Transverse colon (tissue), 4 donors: ENCODE measurements around the gene CST9. TPM values are rescaled to one million over a fixed set of nuclear protein-coding genes. Genes with fewer than 3 reads are reported as not detected.

Source experiments
- DNase-seq: peaks from one replicate; pipeline ENCODE4 v3.0.0-alpha.2; 2019
- H3K27ac ChIP-seq, 4 donors: fragments of 200-600 bp; sonication (generic); 2 replicates each; pipeline ENCODE4 v1.5.1; 2016 to 2018; ENCODE audit warnings: inconsistent platforms in 4 of 4
- H3K27me3 ChIP-seq: fragments of 200-600 bp; sonication (generic); 2 replicates; pipeline ENCODE4 v1.5.1; 2017; ENCODE audit warnings: inconsistent platforms
- H3K36me3 ChIP-seq, 4 donors: fragments of 200-600 bp; sonication (generic); 2 replicates each; pipeline ENCODE4 v1.5.1; 2017 to 2019; ENCODE audit warnings: inconsistent platforms in 4 of 4
- H3K4me1 ChIP-seq, 4 donors: fragments of 200-600 bp; sonication (generic); 2 replicates each; pipeline ENCODE4 v1.5.1; 2017 to 2020; ENCODE audit warnings: inconsistent platforms in 4 of 4
- H3K4me3 ChIP-seq, 4 donors: fragments of 200-600 bp; sonication (generic); 1 replicate in 1 of 4; 2 replicates in 3 of 4; pipeline versions ENCODE4 v1.5.1 to v1.6.1; 2017 to 2019; ENCODE audit warnings: inconsistent platforms in 4 of 4
- H3K9me3 ChIP-seq, 2 donors: fragments of 200-600 bp; sonication (generic); 2 replicates each; pipeline ENCODE4 v1.5.1; 2017 to 2019; ENCODE audit warnings: inconsistent platforms in 2 of 2
- EP300 ChIP-seq: sonication (generic); formaldehyde crosslinking; IDR thresholded peaks from one replicate; pipeline ENCODE4 v1.6.1; 2017; ENCODE audit warnings: antibody characterized with exemption, low read depth
- POLR2A ChIP-seq: fragments of 450-650 bp; IDR thresholded peaks from one replicate; pipeline ENCODE4 v1.6.1; 2016; ENCODE audit warnings: antibody characterized with exemption, mild to moderate bottlenecking, moderate library complexity
- POLR2AphosphoS5 ChIP-seq, 3 donors: sonication (generic); formaldehyde crosslinking; IDR thresholded peaks; one replicate each; pipeline ENCODE4 v1.6.1; 2016; ENCODE audit warnings: antibody characterized with exemption in 3 of 3
- WGBS, 2 donors: methylation state at CpG; one replicate each; pipeline ENCODE4 v1.1.5; 2018; ENCODE audit warnings: low coverage in 1 of 2; 5-methylcytosine and 5-hydroxymethylcytosine counted together
- in situ Hi-C, 4 donors: fragments of 200-750 bp; cut with MboI; loops; one replicate each; pipeline versions ENCODE4 v1.15.0 to v1.15.1; 2017; ENCODE audit warnings: low sequenced_read_pairs in 3 of 4, low pct_ligation_motif_present in 1 of 4, low pct_unique_long_range_greater_than_20kb in 1 of 4
- intact Hi-C: fragments of 100-400 bp; cut with DNase I; formaldehyde crosslinking; loops from one replicate; pipeline ENCODE4 v1.15.1; 2023; ENCODE audit warnings: low total_unique reads
- total RNA-seq, 4 donors: library from RNA; depleted of rRNA; stranded (reverse); fragments of >200 nt; gene quantifications; one replicate each; pipeline ENCODE4 v1.1.0, GENCODE V29; 2016
- TF ChIP-seq, protein P1 (sequence below), 5 experiments: fragments of 200-600 bp in 3 of 5; fragments of 450-650 bp in 2 of 5; sonication (generic) in 3 of 5; IDR thresholded peaks; 1 replicate in 2 of 5; 2 replicates in 3 of 5; pipeline ENCODE4 v1.5.1; 2016 to 2017; ENCODE audit warnings: antibody characterized with exemption in 5 of 5, inconsistent platforms in 3 of 5, mild to moderate bottlenecking in 2 of 5, moderate library complexity in 1 of 5

CST9 gene, protein sequence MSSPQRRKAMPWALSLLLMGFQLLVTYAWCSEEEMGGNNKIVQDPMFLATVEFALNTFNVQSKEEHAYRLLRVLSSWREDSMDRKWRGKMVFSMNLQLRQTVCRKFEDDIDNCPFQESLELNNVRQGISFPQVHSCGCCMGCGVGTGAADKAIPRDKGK
- not detected for total RNA-seq

DNA sequence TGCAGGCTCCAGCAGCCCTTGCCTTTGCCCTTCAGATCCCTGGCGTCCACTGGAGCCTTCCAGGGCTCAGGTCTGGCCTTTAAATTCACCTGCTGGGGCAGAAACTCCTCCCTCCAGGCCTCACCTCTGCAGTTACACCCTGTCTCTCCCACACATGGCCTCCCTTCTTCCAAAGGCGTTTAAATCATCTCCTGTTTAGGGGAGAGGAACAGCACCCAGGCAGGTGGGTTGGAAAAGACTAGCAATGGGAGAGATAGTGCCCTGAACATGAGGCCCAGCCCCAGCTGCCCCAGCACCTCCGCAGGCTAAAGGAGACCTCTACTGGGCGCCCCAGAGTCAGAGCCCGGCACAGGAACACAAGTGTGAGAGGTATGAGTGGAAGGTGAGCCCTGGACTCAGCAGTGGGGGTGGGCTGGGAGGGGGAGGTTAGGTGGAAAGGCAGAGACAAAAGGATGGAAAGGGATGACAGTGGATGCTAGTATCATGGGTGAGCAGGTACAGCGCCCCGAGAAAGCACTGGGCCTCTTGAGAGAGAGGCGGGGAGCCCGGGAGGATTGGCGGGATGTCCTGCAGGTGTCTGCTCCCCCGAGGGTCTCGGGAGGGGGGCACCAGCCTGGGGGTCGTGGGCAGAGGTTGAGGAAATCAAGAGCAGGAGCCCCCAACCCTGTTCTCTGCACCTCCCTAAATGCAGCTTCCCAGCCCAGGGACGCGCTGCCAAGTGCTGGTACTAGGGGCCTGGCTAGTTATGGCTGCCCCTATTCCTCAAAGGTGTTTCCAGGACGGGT, at the start of gene CST9:
TSS of gene CST9 (minus strand) at position 51 of the 785 bp plus-strand sequence. CDS start 53 bp downstream, outside the sequence.
- no peak for DNase-seq

DNA sequence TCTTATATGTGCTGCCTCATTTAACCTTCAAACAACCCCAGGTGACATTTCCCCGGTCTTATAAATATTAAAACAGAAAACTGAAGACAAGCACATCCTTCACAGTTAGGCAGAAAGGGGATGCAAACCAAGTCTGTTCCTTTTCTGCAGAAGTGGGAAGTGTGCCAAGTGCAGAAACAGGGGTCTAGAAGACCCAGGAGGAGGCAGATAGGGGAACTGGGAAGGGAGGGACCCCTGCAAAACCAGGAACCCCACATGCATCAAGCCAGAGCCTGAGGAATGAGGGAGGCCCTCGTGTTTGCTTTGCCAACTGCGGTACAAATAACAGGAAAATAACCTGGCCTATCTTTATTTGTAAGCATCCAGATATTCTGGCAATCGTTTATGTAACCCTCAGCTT, 49.0 kb upstream of the CST9 start:
- H3K27ac ChIP-seq, result peak overlapping the region in 2 of 4 donors; percentile 31 to 64
- in situ Hi-C loops, result no loop called here

More for the DNA sequence above, at the start of gene CST9:
- H3K4me3 ChIP-seq, result no peak within 1 kb of the TSS
- no peak within 1 kb of the TSS for H3K27ac ChIP-seq
- no peaks in the 10 kb centered on the region for H3K4me1 ChIP-seq
- H3K9me3 ChIP-seq, result no peaks in the 10 kb centered on the region
- in situ Hi-C loops (loop anchor here in 2 of 4 donors (10.0 to 25.0 kb wide), 4 partner anchors 161 to 919 kb away; partner anchors contain the start of gene CSTL1 (in 1 of the 2)), intact Hi-C loops (loop anchor here (5.0 kb wide), 1 partner anchor 164 kb away; no protein-coding TSS in a partner anchor)
- 47 to 65% methylated on average over 3 to 14 of the region's 16 CpGs for WGBS, 2 donors
- TF ChIP-seq POLR2AphosphoS5 (IDR thresholded peaks at IDR 0.05) (no peak), POLR2A (no peak), EP300 (no peak)
- TF ChIP-seq, protein P1, sequence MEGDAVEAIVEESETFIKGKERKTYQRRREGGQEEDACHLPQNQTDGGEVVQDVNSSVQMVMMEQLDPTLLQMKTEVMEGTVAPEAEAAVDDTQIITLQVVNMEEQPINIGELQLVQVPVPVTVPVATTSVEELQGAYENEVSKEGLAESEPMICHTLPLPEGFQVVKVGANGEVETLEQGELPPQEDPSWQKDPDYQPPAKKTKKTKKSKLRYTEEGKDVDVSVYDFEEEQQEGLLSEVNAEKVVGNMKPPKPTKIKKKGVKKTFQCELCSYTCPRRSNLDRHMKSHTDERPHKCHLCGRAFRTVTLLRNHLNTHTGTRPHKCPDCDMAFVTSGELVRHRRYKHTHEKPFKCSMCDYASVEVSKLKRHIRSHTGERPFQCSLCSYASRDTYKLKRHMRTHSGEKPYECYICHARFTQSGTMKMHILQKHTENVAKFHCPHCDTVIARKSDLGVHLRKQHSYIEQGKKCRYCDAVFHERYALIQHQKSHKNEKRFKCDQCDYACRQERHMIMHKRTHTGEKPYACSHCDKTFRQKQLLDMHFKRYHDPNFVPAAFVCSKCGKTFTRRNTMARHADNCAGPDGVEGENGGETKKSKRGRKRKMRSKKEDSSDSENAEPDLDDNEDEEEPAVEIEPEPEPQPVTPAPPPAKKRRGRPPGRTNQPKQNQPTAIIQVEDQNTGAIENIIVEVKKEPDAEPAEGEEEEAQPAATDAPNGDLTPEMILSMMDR (IDR thresholded peaks at IDR 0.05), result no peak
- H3K36me3 ChIP-seq, result no peaks in the 10 kb centered on the region
- H3K27me3 ChIP-seq, result no peaks in the 10 kb centered on the region

DNA sequence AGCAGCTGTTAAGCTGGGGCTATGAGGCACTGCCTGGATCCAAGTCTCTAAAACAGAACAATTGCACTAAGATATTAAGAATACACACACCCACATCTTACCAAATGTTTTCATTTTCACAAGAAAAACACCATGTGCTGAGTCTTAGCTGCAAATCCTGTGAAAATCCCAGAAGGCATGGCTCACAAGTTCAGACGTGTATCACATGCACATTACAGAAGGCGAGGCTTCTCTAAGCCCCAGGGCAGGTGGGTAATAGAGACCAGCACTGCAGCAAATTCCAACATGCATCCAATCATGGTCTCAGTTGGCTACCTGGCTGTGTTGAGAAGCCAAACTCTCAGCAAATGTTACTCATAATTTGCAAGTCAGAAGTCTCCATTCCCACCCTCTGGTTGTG, 48.3 kb upstream of the CST9 start:
- Histone ChIP-seq H3K9me3 (no peaks in the 10 kb centered on the region), H3K4me3 (no peak overlapping the region), H3K4me1 (peaks cover 0 to 14% (median 3%) of the 10 kb centered on the region in 4 donors), H3K27ac (no peak overlapping the region), H3K27me3 (no peaks in the 10 kb centered on the region), H3K36me3 (no peaks in the 10 kb centered on the region)
- intact Hi-C loops (no loop called here), in situ Hi-C loops (no loop called here)
- DNase-seq, result no peak
- 58% methylated on average over 2 of the region's 2 CpGs; no CpG with 5 or more reads in 1 of the 2 donors for WGBS, 2 donors
- no peak for TF ChIP-seq EP300
- TF ChIP-seq POLR2AphosphoS5 (IDR thresholded peaks at IDR 0.05), result no peak
- TF ChIP-seq POLR2A, result no peak
- TF ChIP-seq, protein P1 (IDR thresholded peaks at IDR 0.05), result no peak

More for the DNA sequence above, 49.0 kb upstream of the CST9 start:
- Histone ChIP-seq H3K36me3 (no peaks in the 10 kb centered on the region), H3K9me3 (no peaks in the 10 kb centered on the region), H3K4me3 (no peak overlapping the region), H3K27me3 (no peaks in the 10 kb centered on the region), H3K4me1 (peaks cover 0 to 14% (median 3%) of the 10 kb centered on the region in 4 donors)
- DNase-seq, result no peak
- WGBS, 2 donors, result 60 to 67% methylated on average over 3 to 4 of the region's 4 CpGs
- intact Hi-C loops, result no loop called here
- TF ChIP-seq POLR2A (no peak), EP300 (no peak)
- TF ChIP-seq, protein P1 (IDR thresholded peaks at IDR 0.05), result no peak

DNA sequence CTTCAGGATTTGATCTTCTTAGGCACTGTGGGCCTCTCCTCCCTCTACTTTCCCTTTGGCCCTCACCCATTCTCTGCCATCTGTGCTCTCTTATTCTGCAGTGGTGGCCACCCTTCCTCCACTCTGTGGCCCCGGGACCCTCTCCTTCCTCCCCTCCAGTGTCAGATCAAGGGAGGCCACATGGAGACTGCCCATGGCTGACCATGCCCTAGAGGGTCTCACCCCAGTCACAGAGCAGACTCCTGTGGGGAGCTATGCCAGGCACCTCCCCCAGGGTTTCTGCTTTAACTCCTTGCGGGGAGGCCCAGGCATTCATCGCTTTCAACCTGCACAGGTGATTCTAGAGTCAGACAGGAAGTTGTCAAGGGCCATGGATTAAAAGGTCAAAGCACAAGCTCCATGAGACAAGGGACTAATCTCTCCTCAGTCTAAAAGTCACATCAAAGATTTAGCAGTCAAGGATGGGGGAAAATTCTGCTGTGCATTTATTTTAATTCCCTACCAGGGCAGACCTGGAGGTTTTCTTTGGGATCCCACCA, 47.8 kb upstream of the CST9 start:
- no peak overlapping the region for H3K27ac ChIP-seq
- no peak overlapping the region for H3K4me3 ChIP-seq
- no peaks in the 10 kb centered on the region for H3K36me3 ChIP-seq
- WGBS, 2 donors, result 80% methylated on average over 3 of the region's 3 CpGs; no CpG with 5 or more reads in 1 of the 2 donors
- no peak for DNase-seq
- TF ChIP-seq POLR2A, result no peak
- no peak for TF ChIP-seq EP300
- TF ChIP-seq, protein P1 (IDR thresholded peaks at IDR 0.05), result no peak
- no peak for TF ChIP-seq POLR2AphosphoS5 (IDR thresholded peaks at IDR 0.05)
- H3K4me1 ChIP-seq, result peaks cover 0 to 14% (median 3%) of the 10 kb centered on the region in 4 donors
- intact Hi-C loops, result no loop called here
- no peaks in the 10 kb centered on the region for H3K27me3 ChIP-seq
- in situ Hi-C loops, result no loop called here
- H3K9me3 ChIP-seq, result no peaks in the 10 kb centered on the region
